OCI-LY7 (cell line): ENCODE data around the gene NFATC1. TPM values are rescaled to one million over a fixed set of nuclear protein-coding genes. Genes with fewer than 3 reads are reported as not detected.
A peak's percentile ranks its signal among the peaks of the same experiment; 100 is the strongest.

Experiments used
- BruUV-seq: library from RNA; stranded (reverse); fragments of 400-500 nt; replicated peaks from 2 replicates; lab custom pipeline; 2021; lab: Mats Ljungman, UMichigan
- CTCF ChIA-PET: fragments of 300-600 bp; sonication (Branson Sonifier 250); formaldehyde crosslinking; loops from one replicate; lab custom pipeline; 2022; ENCODE audit warnings: antibody characterized with exemption; ENCODE audit not compliant: unreplicated experiment; lab: Charles Lee
- POLR2A ChIA-PET: fragments of 300-600 bp; sonication (Branson Sonifier 250); formaldehyde crosslinking; loops from one replicate; lab custom pipeline; 2022; ENCODE audit warnings: antibody characterized with exemption; lab: Charles Lee
- DNase-seq: peaks from one replicate; pipeline ENCODE4 v3.0.0-alpha.2; 2015; ENCODE audit warnings: low spot score
- H2AFZ ChIP-seq: fragments of 200-600 bp; sonication (generic), shearing (Covaris generic); 2 replicates; pipeline ENCODE4 v1.6.1; 2014; ENCODE audit warnings: mild to moderate bottlenecking, antibody characterized with exemption, low read length, moderate library complexity
- H3K27ac ChIP-seq: fragments of 200-600 bp; sonication (generic); 2 replicates; pipeline ENCODE4 v1.5.1; 2014; ENCODE audit warnings: mixed run types, low read depth, mild to moderate bottlenecking, moderate library complexity, low read length, inconsistent platforms; ENCODE audit not compliant: poor library complexity, severe bottlenecking
- H3K36me3 ChIP-seq: fragments of 200-600 bp; sonication (generic); 2 replicates; pipeline ENCODE4 v1.6.1; 2014; ENCODE audit warnings: mild to moderate bottlenecking, antibody characterized with exemption, low read length, moderate library complexity, mixed read lengths; ENCODE audit not compliant: insufficient read depth
- H3K4me1 ChIP-seq: fragments of 200-600 bp; sonication (generic); 2 replicates; pipeline ENCODE4 v1.5.1; 2014; ENCODE audit warnings: mild to moderate bottlenecking, low read length; ENCODE audit not compliant: insufficient read depth, poor library complexity, severe bottlenecking
- H3K4me2 ChIP-seq: fragments of 200-600 bp; sonication (generic); 2 replicates; pipeline ENCODE4 v1.6.1; 2014; ENCODE audit warnings: mild to moderate bottlenecking, low read length
- H3K4me3 ChIP-seq: fragments of 200-600 bp; sonication (generic); 2 replicates; pipeline ENCODE4 v1.5.1; 2014; ENCODE audit warnings: mild to moderate bottlenecking, low read depth, low read length; ENCODE audit not compliant: poor library complexity, severe bottlenecking
- H3K79me2 ChIP-seq: fragments of 200-600 bp; sonication (generic); 2 replicates; pipeline ENCODE4 v1.6.1; 2016; ENCODE audit warnings: low read depth, mild to moderate bottlenecking, low read length, moderate library complexity, mixed read lengths; ENCODE audit not compliant: insufficient read depth
- H3K9me2 ChIP-seq: fragments of 200-600 bp; sonication (generic); 2 replicates; pipeline ENCODE4 v1.6.1; 2016; ENCODE audit warnings: mild to moderate bottlenecking, low read length, mixed read lengths; ENCODE audit not compliant: insufficient read depth
- H3K9me3 ChIP-seq: fragments of 200-600 bp; sonication (generic); 2 replicates; pipeline ENCODE4 v1.6.1; 2014; ENCODE audit warnings: mild to moderate bottlenecking, mixed run types, low read length, mixed read lengths
- H4K20me1 ChIP-seq: fragments of 200-600 bp; sonication (generic); 2 replicates; pipeline ENCODE4 v1.6.1; 2014; ENCODE audit warnings: mild to moderate bottlenecking, antibody characterized with exemption, low read length, moderate library complexity, mixed read lengths; ENCODE audit not compliant: insufficient read depth
- CTCF ChIP-seq: fragments of 200-600 bp; sonication (generic); conservative IDR thresholded peaks from 2 replicates; pipeline ENCODE4 v1.5.1; 2014; ENCODE audit warnings: mild to moderate bottlenecking, antibody characterized with exemption, low read length, moderate library complexity, mixed read lengths
- EZH2phosphoT487 ChIP-seq: fragments of 200-600 bp; sonication (generic); IDR thresholded peaks from 2 replicates; pipeline ENCODE4 v1.6.1; 2018; ENCODE audit warnings: low read depth, borderline replicate concordance, mild to moderate bottlenecking, mixed run types, antibody characterized with exemption, low read length, moderate library complexity, mixed read lengths
- intact Hi-C: fragments of 100-400 bp; cut with micrococcal nuclease; formaldehyde crosslinking; loops from one replicate; pipeline ENCODE4 v1.10.0; 2022; ENCODE audit not compliant: unreplicated experiment
- total RNA-seq, 2 experiments: library from RNA; depleted of rRNA in 1 of 2; stranded (reverse); fragments of >200 nt in 1 of 2; shearing (Covaris generic) in 1 of 2; gene quantifications; 2 replicates each; pipeline ENCODE4 v1.2.3, GENCODE V29; 2014 to 2022

Gene NFATC1
- total RNA-seq, 2 experiments from 2014 or later = 23.6 to 50.4 TPM

GRCh38 chr18:79476031-79476917 is 80.5 kb downstream of the NFATC1 start:
- ChIA-PET CTCF (no interaction called here), POLR2A (no interaction called here)
- no peak overlapping the region for H3K4me2 ChIP-seq
- H3K79me2 ChIP-seq = no peaks in the 10 kb centered on the region
- H3K9me2 ChIP-seq = no peaks in the 10 kb centered on the region
- peaks cover 15% of the 10 kb centered on the region for H3K4me1 ChIP-seq
- H4K20me1 ChIP-seq = no peaks in the 10 kb centered on the region
- no TSS peak for BruUV-seq
- DNase-seq = no peak
- no peak overlapping the region for H2AFZ ChIP-seq
- no peak overlapping the region for H3K4me3 ChIP-seq
- H3K36me3 ChIP-seq = peaks cover 4% of the 10 kb centered on the region; the same call in 1 of the 2 replicates
- H3K27ac ChIP-seq = peak overlapping the region; percentile 39
- TF ChIP-seq EZH2phosphoT487 = no peak
- intact Hi-C loops = no loop called here
- no peaks in the 10 kb centered on the region for H3K9me3 ChIP-seq

- Histone ChIP-seq H3K27ac (peak overlapping the region; percentile 39), H3K9me2 (no peaks in the 10 kb centered on the region), H3K4me2 (peak overlapping the region; percentile 54), H3K4me1 (peaks cover 15% of the 10 kb centered on the region), H3K4me3 (no peak overlapping the region), H2AFZ (no peak overlapping the region), H3K36me3 (no peaks in the 10 kb centered on the region; the same call in 1 of the 2 replicates), H4K20me1 (no peaks in the 10 kb centered on the region), H3K79me2 (no peaks in the 10 kb centered on the region), H3K9me3 (no peaks in the 10 kb centered on the region)
- peak; percentile 55 for DNase-seq
- BruUV-seq = no TSS peak
- intact Hi-C loops = no loop called here
- no peak for TF ChIP-seq CTCF
- TF ChIP-seq EZH2phosphoT487 = no peak
- ChIA-PET CTCF (no interaction called here), POLR2A (no interaction called here)
These were observed 81.3 kb downstream of the NFATC1 start for GRCh38 chr18:79476918-79477571.

GRCh38 chr18:79477711-79478483 is 82.2 kb downstream of the NFATC1 start:
- Histone ChIP-seq H3K9me2 (no peaks in the 10 kb centered on the region), H3K9me3 (no peaks in the 10 kb centered on the region), H3K4me3 (no peak overlapping the region), H4K20me1 (no peaks in the 10 kb centered on the region), H3K36me3 (no peaks in the 10 kb centered on the region; the same call in 1 of the 2 replicates), H3K79me2 (no peaks in the 10 kb centered on the region), H2AFZ (no peak overlapping the region), H3K4me1 (peaks cover 15% of the 10 kb centered on the region), H3K4me2 (0 out of 2 replicates have a peak overlapping the region, but pooled peaks have one; percentile 54), H3K27ac (peak overlapping the region; percentile 39)
- DNase-seq = no peak
- intact Hi-C loops = no loop called here
- ChIA-PET CTCF (no interaction called here), POLR2A (no interaction called here)
- TF ChIP-seq CTCF (no peak), EZH2phosphoT487 (no peak)
- no TSS peak for BruUV-seq
